ENCODE results near the gene QRFP.
A peak's percentile ranks its signal among the peaks of the same experiment; 100 is the strongest.

Gene QRFP

DNA sequence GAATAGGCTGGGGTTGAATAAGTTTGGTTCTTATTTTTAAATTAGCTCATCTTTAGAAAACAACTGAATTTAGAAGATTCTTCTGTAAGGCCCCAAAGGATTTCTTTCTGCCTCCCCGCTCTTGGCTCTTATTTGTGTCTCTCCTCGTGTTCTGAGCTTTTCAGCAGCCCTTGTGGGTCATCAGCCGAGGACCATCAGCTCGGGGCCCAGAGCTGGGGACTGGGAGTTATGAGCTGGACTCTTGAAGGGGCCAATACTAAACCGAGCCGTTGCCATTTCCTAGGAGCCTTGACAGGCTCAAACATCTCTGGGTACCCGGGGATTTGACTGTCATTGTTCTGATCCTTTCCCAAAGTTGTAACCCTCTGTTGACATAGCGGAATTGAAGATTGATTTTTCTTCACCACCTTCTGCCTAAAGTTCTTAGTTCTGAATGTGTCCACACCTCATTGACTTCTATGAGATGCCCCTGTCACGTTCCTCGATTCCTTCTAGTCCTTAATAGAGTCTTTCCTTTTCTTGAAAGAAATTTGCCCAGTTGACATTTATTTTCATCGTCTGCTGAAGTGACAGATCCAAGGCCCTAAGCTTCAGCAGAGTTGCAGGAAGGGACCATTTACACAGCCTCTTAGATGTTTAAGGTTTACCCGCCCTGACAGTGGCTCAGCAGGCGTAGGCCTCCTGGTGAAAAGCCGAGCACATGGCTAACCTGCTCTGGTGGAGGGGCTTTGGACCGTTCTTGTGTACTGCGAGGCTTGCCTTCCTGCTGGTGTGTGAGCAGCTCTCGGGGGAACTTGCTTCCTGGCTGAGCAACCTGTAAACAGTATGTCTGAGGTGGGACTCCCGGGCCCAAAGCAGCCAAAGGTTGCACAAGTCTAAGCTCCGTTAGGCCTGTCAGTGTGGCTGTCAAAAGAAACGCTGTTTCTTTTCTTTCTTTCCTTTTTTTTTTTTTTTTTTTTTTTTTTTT, 37.6 kb downstream of the QRFP start:
- Histone ChIP-seq H2BK5ac (ENCODE audit: low read depth, low read length, poor library complexity, severe bottlenecking) (peak overlapping the region; percentile 58), H3K9ac (ENCODE audit: low read length) (peak overlapping the region; percentile 86), H3K27ac (ENCODE audit: low read length, poor library complexity, severe bottlenecking) (peak overlapping the region; percentile 83), H3K4me3 (ENCODE audit: insufficient read depth in 1 of 2, low read depth in 1 of 2, low read length in 2 of 2) (peak overlapping the region in 1 of 2 experiments; percentile 16), H2BK120ac (ENCODE audit: low read depth, low read length) (no peak overlapping the region), H2AK5ac (ENCODE audit: low read length, severe bottlenecking) (peak overlapping the region; percentile 68), H3K4me2 (ENCODE audit: low read length, poor library complexity, severe bottlenecking) (no peak overlapping the region), H3K4ac (ENCODE audit: low read depth in 1 of 2, low read length in 2 of 2) (no peak overlapping the region), H3K4me1 (ENCODE audit: control insufficient read depth, insufficient read depth, low read depth, low read length) (peaks cover 40% of the 10 kb centered on the region), H2BK15ac (ENCODE audit: low read depth, poor library complexity, severe bottlenecking) (no peak overlapping the region), H3K23ac (ENCODE audit: low read length in 2 of 2) (peak overlapping the region in 1 of 2 experiments; percentile 26), H3K79me1 (replicated peaks; ENCODE audit: low read length, poor library complexity, severe bottlenecking) (no peaks in the 10 kb centered on the region), H4K8ac (ENCODE audit: low read length) (peak overlapping the region; percentile 68), H2BK12ac (ENCODE audit: low read length in 2 of 2) (peak overlapping the region in 1 of 2 experiments; percentile 8), H3K14ac (ENCODE audit: low read length in 2 of 2) (no peak overlapping the region), H4K91ac (ENCODE audit: low read length) (no peak overlapping the region), H3K36me3 (ENCODE audit: control insufficient read depth in 1 of 2, insufficient read depth in 2 of 2, low read depth in 1 of 2, low read length in 2 of 2) (peaks cover 36 to 91% of the 10 kb centered on the region in 2 experiments), H3K9me3 (ENCODE audit: control insufficient read depth, low read length) (no peaks in the 10 kb centered on the region), H3K18ac (ENCODE audit: low read depth in 1 of 2, low read length in 2 of 2) (no peak overlapping the region), H2AFZ (ENCODE audit: low read depth, low read length) (no peak overlapping the region), H3K27me3 (ENCODE audit: control insufficient read depth in 1 of 2, insufficient read depth in 1 of 2, low read length in 2 of 2) (no peaks in the 10 kb centered on the region)
- WGBS: 65% methylated on average over 19 of the region's 20 CpGs
- DNase-seq: peak; percentile 39

DNA sequence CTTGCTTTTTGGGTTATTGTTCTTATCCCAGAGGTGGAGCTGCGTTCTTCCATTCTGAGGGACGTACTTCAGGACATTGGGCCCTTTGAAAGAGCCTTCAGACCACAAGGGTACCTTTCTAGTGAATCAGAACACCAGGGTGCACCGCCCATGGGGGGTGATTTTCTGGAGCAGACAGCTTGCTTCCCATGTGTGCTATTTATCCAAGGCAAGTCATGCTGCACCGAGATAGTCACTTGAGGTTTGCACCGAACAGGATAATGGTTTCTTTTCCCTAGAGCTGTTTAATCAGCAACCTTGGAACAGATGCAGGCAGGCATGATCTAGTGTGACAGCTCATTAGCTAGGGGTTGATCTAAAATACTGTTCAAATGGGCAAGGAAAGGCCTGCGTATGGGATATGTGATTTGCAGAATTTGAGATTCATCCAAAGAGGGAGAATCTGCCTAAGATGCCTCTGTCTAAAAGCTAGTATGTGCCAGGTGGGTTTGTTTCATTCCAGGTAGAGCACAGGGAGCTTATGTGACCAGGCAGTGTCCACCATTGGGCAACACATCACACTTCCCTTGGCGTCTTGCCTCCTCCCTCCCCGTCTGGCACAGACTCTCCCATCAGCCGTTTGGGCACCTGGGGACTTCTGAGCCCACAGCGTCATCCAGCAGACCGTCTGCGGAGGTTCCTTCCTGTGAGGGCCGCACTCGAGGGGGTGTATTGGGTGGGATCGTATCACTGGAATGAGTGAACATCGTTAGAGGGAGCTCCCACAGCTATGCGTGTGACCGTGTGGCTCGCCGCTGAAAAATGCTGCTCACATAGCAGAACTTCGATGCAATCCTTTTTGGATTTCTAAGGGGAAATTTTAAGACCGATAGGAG, 38.5 kb downstream of the QRFP start:
- peak overlapping the region; percentile 47 for H4K91ac ChIP-seq (ENCODE audit: low read length)
- peak overlapping the region; percentile 79 for H2AK5ac ChIP-seq (ENCODE audit: low read length, severe bottlenecking)
- peak overlapping the region in 1 of 2 experiments; percentile 16 for H3K4me3 ChIP-seq (ENCODE audit: insufficient read depth in 1 of 2, low read depth in 1 of 2, low read length in 2 of 2)
- no peak overlapping the region for H3K4me2 ChIP-seq (ENCODE audit: low read length, poor library complexity, severe bottlenecking)
- no peaks in the 10 kb centered on the region for H3K27me3 ChIP-seq (ENCODE audit: control insufficient read depth in 1 of 2, insufficient read depth in 1 of 2, low read length in 2 of 2)
- peak overlapping the region; percentile 78 for H4K8ac ChIP-seq (ENCODE audit: low read length)
- H2BK15ac ChIP-seq (ENCODE audit: low read depth, poor library complexity, severe bottlenecking): no peak overlapping the region
- H3K23ac ChIP-seq (ENCODE audit: low read length in 2 of 2): peak overlapping the region; percentile 49 to 69
- H2BK120ac ChIP-seq (ENCODE audit: low read depth, low read length): peak overlapping the region; percentile 64
- H3K14ac ChIP-seq (ENCODE audit: low read length in 2 of 2): no peak overlapping the region
- H2BK5ac ChIP-seq (ENCODE audit: low read depth, low read length, poor library complexity, severe bottlenecking): no peak overlapping the region
- H3K9me3 ChIP-seq (ENCODE audit: control insufficient read depth, low read length): no peaks in the 10 kb centered on the region
- peak overlapping the region in 1 of 2 experiments; percentile 30 for H3K4ac ChIP-seq (ENCODE audit: low read depth in 1 of 2, low read length in 2 of 2)
- WGBS: 27% methylated on average over 19 of the region's 22 CpGs
- H3K4me1 ChIP-seq (ENCODE audit: control insufficient read depth, insufficient read depth, low read depth, low read length): peaks cover 41% of the 10 kb centered on the region
- peak overlapping the region in 1 of 2 experiments; percentile 6 for H2BK12ac ChIP-seq (ENCODE audit: low read length in 2 of 2)
- H3K18ac ChIP-seq (ENCODE audit: low read depth in 1 of 2, low read length in 2 of 2): peak overlapping the region; percentile 48 to 59
- H3K9ac ChIP-seq (ENCODE audit: low read length): peak overlapping the region; percentile 86
- no peaks in the 10 kb centered on the region for H3K79me1 ChIP-seq (replicated peaks; ENCODE audit: low read length, poor library complexity, severe bottlenecking)
- H3K36me3 ChIP-seq (ENCODE audit: control insufficient read depth in 1 of 2, insufficient read depth in 2 of 2, low read depth in 1 of 2, low read length in 2 of 2): peaks cover 33 to 88% of the 10 kb centered on the region in 2 experiments
- DNase-seq: peak; percentile 90
- peak overlapping the region; percentile 16 for H2AFZ ChIP-seq (ENCODE audit: low read depth, low read length)
- H3K27ac ChIP-seq (ENCODE audit: low read length, poor library complexity, severe bottlenecking): peak overlapping the region; percentile 83

DNA sequence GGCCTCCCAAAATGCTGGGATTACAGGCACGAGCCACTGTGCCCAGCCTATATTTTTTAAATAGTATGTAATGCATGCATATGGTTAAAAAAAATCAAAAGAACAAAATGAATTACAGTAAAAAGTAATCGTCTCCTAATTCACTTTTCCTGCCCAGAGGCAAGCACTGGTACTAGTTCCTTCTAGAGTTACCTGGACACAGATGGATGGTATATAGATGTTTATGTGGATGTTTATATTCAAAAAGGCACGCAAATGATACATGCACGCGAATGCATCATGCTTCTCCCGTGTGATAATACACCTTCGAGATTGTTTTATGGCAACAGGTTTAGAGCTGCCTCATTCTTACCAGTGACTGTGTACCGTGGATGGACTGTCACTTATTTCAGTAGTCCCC, 40.1 kb downstream of the QRFP start:
- no peak overlapping the region for H3K4me2 ChIP-seq (ENCODE audit: low read length, poor library complexity, severe bottlenecking)
- no peak overlapping the region for H4K8ac ChIP-seq (ENCODE audit: low read length)
- H3K23ac ChIP-seq (ENCODE audit: low read length in 2 of 2): no peak overlapping the region
- WGBS: 97% methylated on average over 7 of the region's 8 CpGs
- no peak overlapping the region for H3K27ac ChIP-seq (ENCODE audit: low read length, poor library complexity, severe bottlenecking)
- H3K27me3 ChIP-seq (ENCODE audit: control insufficient read depth in 1 of 2, insufficient read depth in 1 of 2, low read length in 2 of 2): no peaks in the 10 kb centered on the region
- H3K79me1 ChIP-seq (replicated peaks; ENCODE audit: low read length, poor library complexity, severe bottlenecking): no peaks in the 10 kb centered on the region
- peaks cover 27 to 72% of the 10 kb centered on the region in 2 experiments for H3K36me3 ChIP-seq (ENCODE audit: control insufficient read depth in 1 of 2, insufficient read depth in 2 of 2, low read depth in 1 of 2, low read length in 2 of 2)
- no peak overlapping the region for H3K14ac ChIP-seq (ENCODE audit: low read length in 2 of 2)
- no peak overlapping the region for H2BK12ac ChIP-seq (ENCODE audit: low read length in 2 of 2)
- H2AK5ac ChIP-seq (ENCODE audit: low read length, severe bottlenecking): no peak overlapping the region
- H3K4me1 ChIP-seq (ENCODE audit: control insufficient read depth, insufficient read depth, low read depth, low read length): peaks cover 34% of the 10 kb centered on the region
- H2BK120ac ChIP-seq (ENCODE audit: low read depth, low read length): no peak overlapping the region
- H3K9me3 ChIP-seq (ENCODE audit: control insufficient read depth, low read length): no peaks in the 10 kb centered on the region
- no peak overlapping the region for H3K4ac ChIP-seq (ENCODE audit: low read depth in 1 of 2, low read length in 2 of 2)
- H2BK5ac ChIP-seq (ENCODE audit: low read depth, low read length, poor library complexity, severe bottlenecking): no peak overlapping the region
- DNase-seq: no peak
- no peak overlapping the region for H2AFZ ChIP-seq (ENCODE audit: low read depth, low read length)
- H2BK15ac ChIP-seq (ENCODE audit: low read depth, poor library complexity, severe bottlenecking): no peak overlapping the region
- H3K18ac ChIP-seq (ENCODE audit: low read depth in 1 of 2, low read length in 2 of 2): no peak overlapping the region
- H3K9ac ChIP-seq (ENCODE audit: low read length): peak overlapping the region; percentile 86
- no peak overlapping the region for H3K4me3 ChIP-seq (ENCODE audit: insufficient read depth in 1 of 2, low read depth in 1 of 2, low read length in 2 of 2)
- no peak overlapping the region for H4K91ac ChIP-seq (ENCODE audit: low read length)
